Mesothelial cell of epicardium (in vitro differentiated cells): Measurements from ENCODE around the gene APOA5. TPM values are rescaled to one million over a fixed set of nuclear protein-coding genes. Genes with fewer than 3 reads are reported as not detected.

Source experiments
- DNase-seq, 2 experiments: peaks; one replicate each; pipeline ENCODE4 v3.0.0; 2021; ENCODE audit warnings: low spot score in 2 of 2; ENCODE audit not compliant: unreplicated experiment in 2 of 2
- H3K27ac Mint-ChIP-seq: 2 replicates; pipeline ENCODE4 v1.8.0; 2021; ENCODE audit warnings: mixed read lengths
- H3K27me3 Mint-ChIP-seq: 2 replicates; pipeline ENCODE4 v1.8.0; 2021; ENCODE audit warnings: low read depth, mixed read lengths
- H3K36me3 Mint-ChIP-seq: 2 replicates; pipeline ENCODE4 v1.8.0; 2021; ENCODE audit warnings: mixed read lengths
- H3K4me1 Mint-ChIP-seq: 2 replicates; pipeline ENCODE4 v1.8.0; 2021; ENCODE audit warnings: mixed read lengths
- H3K4me3 Mint-ChIP-seq: 2 replicates; pipeline ENCODE4 v1.8.0; 2021; ENCODE audit warnings: mild to moderate bottlenecking, moderate library complexity, mixed read lengths
- H3K9me3 Mint-ChIP-seq: 2 replicates; pipeline ENCODE4 v1.8.0; 2021; ENCODE audit warnings: mixed read lengths
- CTCF ChIP-seq: fragments of 200-600 bp; sonication (generic); IDR thresholded peaks from one replicate; pipeline ENCODE4 v1.5.0; 2021; ENCODE audit warnings: antibody characterized with exemption; ENCODE audit not compliant: unreplicated experiment
- total RNA-seq: library from RNA; stranded (reverse); gene quantifications from 3 replicates; pipeline ENCODE4 v1.2.1, GENCODE V29; 2021

The APOA5 gene
- total RNA-seq, 1 donor from 2014 or later: not detected

GRCh38 chr11:116823031-116823843 lies 31.6 kb upstream of the APOA5 start, which contains the start of gene APOA4:
TSS of gene APOA4 (minus strand) at chr11:116823304. CDS start at chr11:116823191, 113 bp downstream.
- Mint-ChIP-seq H3K4me1 (peaks cover under 1% of the 10 kb centered on the region), H3K27me3 (no peaks in the 10 kb centered on the region), H3K36me3 (no peaks in the 10 kb centered on the region), H3K9me3 (no peaks in the 10 kb centered on the region), H3K27ac (no peak within 1 kb of the TSS), H3K4me3 (no peak within 1 kb of the TSS)
- no peak for TF ChIP-seq CTCF
- DNase-seq: no peak

DNA sequence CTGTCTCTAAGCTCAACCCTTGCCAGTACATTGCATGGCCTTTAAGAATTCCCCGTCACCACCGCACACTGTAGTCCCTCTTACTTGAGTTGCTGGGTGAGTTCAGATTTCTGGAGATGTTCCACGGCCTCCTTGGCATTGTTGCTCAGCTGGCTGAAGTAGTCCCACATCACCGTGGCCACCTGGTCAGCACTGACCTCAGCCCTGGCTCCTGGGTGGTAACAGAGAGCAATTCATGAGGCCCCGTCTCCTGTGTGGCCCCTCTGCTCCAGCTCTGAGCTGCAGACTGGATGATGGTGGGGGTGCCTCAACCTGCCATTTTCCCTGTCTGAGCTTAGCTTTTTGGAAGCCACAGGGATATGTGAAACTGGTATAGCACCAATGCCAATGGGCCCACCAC lies 30.9 kb upstream of the APOA5 start:
- TF ChIP-seq CTCF: no peak
- H3K27me3 Mint-ChIP-seq: no peaks in the 10 kb centered on the region
- H3K36me3 Mint-ChIP-seq: no peaks in the 10 kb centered on the region

DNA sequence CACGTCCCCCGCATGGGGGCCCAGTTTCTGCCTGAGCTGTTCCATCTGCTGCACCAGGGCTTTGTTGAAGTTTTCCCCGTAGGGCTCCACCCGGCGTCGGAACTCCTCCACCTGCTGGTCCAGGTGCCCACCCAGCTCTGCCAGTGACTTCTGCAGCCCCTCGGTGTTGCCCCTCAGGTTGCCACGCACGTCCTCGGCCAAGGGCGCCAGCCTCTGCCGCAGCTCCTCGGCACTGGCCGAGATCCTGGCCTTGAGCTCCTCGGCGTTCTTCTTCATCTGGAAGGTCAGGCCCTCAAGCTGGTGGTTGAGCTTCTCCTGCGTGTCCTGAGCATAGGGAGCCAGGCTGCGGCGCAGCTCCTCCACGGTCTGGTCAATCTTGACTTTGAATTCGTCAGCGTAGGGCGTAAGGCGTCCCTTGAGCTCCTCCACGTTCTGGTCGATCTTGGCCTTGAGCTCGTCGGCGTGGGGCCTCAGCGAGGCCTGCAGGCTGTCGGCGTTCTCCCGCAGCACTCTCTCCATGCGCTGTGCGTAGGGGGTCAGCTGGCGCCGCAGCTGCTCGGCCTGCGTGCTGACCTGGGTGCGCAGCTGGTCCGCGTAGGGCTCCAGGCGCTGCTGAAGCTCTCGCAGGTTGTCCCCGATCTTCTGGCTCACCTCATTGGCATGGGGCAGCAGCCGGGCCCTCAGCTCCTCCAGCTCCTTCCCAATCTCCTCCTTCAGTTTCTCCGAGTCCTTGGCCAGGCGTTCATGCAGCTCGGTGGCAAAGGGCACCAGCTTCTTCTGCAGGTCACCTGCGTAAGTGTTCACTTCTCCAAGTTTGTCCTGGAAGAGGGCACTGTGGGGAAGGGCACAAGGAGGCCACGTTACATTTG lies 29.6 kb upstream of the APOA5 start:
- Mint-ChIP-seq H3K9me3 (no peaks in the 10 kb centered on the region), H3K4me3 (no peak overlapping the region), H3K36me3 (no peaks in the 10 kb centered on the region), H3K4me1 (no peaks in the 10 kb centered on the region), H3K27me3 (no peaks in the 10 kb centered on the region), H3K27ac (no peak overlapping the region)
- no peak for TF ChIP-seq CTCF
- DNase-seq: no peak

More for the DNA sequence above, 30.9 kb upstream of the APOA5 start:
- Mint-ChIP-seq H3K4me1 (no peaks in the 10 kb centered on the region), H3K4me3 (no peak overlapping the region), H3K27ac (no peak overlapping the region), H3K9me3 (no peaks in the 10 kb centered on the region)
- DNase-seq: no peak

- no peak for TF ChIP-seq CTCF
- Mint-ChIP-seq H3K4me1 (no peaks in the 10 kb centered on the region), H3K27ac (no peak overlapping the region), H3K9me3 (no peaks in the 10 kb centered on the region), H3K4me3 (no peak overlapping the region), H3K36me3 (no peaks in the 10 kb centered on the region), H3K27me3 (no peaks in the 10 kb centered on the region)
- DNase-seq: no peak
Observed at GRCh38 chr11:116819049-116819448, 27.4 kb upstream of the APOA5 start.

GRCh38 chr11:116814502-116814901 lies 22.8 kb upstream of the APOA5 start:
- peaks cover 4% of the 10 kb centered on the region for H3K4me1 Mint-ChIP-seq
- H3K36me3 Mint-ChIP-seq: no peaks in the 10 kb centered on the region
- H3K27me3 Mint-ChIP-seq: no peaks in the 10 kb centered on the region
- H3K27ac Mint-ChIP-seq: no peak overlapping the region
- H3K4me3 Mint-ChIP-seq: no peak overlapping the region
- no peak for TF ChIP-seq CTCF
- no peak for DNase-seq
- no peaks in the 10 kb centered on the region for H3K9me3 Mint-ChIP-seq
